GM19455 (cell line): ENCODE data around the gene CYP1B1.
"Not testable (repeated sequence)": the region's sequence is repeated elsewhere in the genome, so short reads cannot be mapped to it uniquely, and the experiment has no call there.

Experiments
- ATAC-seq: cut with Tn5 transposase; IDR thresholded peaks from one replicate; pipeline ENCODE4 v1.9.1; 2021; ENCODE audit not compliant: unreplicated experiment

Gene CYP1B1

GRCh38 chr2:38099099-38100028 is 23.4 kb upstream of the CYP1B1 start:
- no peak for ATAC-seq

GRCh38 chr2:38098421-38099098 is 22.6 kb upstream of the CYP1B1 start:
- no peak for ATAC-seq

- ATAC-seq: no peak
Observed at GRCh38 chr2:38097988-38098385, 22.0 kb upstream of the CYP1B1 start.

- no peak for ATAC-seq
Observed at GRCh38 chr2:38097258-38097987, 21.5 kb upstream of the CYP1B1 start.

DNA sequence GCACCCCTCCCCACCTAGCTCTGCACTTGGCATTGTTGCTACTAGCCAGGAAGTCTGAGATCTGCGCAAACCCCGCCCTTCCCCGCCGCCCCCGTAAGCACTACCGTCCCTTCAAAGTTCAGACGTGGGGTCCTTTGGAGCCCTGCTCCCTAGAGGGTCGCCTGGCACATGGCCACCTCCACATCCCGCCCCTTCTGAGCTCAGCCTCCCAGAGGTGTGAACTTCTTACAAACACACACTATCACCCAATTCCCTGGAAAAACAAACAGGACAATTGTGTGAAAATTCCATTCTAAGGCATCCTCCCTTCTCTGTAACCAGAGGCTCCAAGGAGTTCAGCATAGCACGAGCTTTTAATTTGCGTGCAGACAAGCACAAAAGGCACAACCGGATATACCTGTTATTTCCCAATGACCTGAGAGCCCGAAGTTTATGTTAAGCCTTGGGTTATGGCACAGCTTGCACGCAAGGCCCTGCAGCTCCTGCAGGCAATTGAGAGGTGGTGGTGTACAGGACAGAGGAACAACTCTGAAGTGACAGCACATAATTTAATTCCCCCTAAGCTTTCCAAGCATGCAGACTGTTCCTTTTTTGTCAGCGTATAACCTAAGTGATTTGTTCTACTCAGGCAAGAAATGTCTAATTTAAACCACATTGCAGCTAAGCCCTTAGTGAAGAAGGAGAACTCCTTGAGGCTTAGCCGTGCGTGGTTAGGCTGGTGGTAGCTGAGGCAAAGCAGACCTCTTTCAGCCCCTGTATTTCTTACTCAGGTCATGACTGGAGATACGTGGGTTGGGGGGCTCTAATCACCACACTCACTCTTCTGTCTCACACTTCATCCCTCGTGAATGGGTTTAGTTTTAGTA is 20.3 kb upstream of the CYP1B1 start:
- no peak for ATAC-seq

- ATAC-seq: no peak
Observed at GRCh38 chr2:38095079-38095995, 19.4 kb upstream of the CYP1B1 start.

DNA sequence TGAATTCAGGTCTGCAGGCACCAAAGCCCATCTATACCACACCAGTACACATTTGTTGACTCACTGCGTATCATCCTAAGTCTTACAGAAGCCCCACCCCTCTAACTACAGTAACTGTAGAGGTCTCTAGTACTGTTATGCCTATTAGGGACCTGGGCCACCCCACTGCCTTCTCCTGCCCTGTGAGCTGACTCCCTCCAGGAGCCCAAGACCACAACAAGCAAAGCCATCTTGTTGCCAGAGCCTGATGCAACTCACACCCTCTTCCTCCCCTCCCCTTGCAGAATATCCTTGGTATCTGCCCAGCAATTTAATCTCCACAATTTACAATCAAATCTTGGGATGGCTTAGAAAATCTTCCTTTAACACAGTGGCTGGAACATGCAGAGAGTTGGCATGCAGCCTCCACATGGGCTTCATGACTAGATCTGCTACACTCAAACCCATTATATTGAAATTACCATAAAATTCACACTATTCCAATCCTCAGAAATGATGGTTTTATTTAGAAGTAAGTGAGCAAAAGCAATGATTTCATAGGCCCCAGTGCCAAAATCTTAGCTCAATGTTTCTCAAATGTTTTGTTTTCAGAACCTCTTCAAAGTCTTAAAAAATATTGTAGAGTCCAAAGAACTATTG is 17.7 kb upstream of the CYP1B1 start:
- no peak for ATAC-seq

DNA sequence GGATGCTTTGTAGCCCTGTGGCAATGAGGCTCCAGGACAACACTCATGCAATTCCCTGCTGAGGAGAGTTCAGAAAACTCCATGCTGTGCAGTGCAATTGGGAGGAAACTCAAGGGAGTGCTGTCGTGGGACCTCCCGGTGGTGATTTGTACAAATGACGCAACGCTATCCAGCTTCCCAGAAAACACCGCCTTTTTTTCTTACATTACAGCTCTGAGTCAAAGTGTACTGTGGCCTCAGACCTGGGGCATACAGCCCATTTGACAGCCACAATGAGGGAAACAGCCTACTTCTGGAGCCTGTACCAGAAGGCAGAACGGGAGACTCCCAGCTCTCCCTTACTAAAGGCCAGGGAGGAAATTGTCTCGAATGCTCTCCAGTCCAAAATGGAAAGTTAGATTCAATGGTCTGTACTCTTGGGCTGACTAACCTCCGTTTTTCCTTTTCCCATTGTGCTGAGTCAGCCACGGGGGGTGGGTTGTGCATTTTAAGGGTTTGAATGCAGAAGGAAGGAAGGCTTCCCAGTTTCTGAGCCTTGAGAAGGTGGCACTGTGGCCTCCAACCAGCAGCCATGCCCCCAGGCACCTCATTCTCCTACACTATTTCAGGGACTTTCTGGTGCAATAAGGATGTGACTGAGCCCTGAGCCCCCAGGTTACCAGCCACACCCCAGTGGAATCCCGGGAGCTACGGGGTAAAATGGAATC is 16.4 kb upstream of the CYP1B1 start:
- no peak for ATAC-seq

GRCh38 chr2:38091760-38092159 is 15.8 kb upstream of the CYP1B1 start:
- ATAC-seq: no peak

- no peak for ATAC-seq
Observed at GRCh38 chr2:38090928-38091327, 15.0 kb upstream of the CYP1B1 start.

DNA sequence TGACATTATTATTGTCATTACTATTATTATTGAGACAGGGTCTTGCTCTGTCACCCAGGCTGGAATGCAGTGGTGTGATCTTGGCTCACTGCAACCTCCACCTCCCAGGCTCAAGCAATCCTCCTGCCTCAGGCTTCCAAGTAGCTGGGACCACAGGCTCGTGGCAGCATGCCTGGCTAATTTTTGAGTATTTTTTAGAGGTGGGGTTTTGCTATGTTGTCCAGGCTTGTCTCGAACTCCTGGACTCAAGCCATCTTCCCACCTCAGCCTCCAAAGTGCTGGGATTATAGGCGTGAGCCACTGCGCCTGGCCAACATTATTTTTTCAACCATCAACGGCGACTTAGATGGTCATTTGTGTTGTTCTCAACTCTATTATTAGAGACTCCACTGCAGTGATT is 14.3 kb upstream of the CYP1B1 start:
- ATAC-seq: not testable (repeated sequence)

DNA sequence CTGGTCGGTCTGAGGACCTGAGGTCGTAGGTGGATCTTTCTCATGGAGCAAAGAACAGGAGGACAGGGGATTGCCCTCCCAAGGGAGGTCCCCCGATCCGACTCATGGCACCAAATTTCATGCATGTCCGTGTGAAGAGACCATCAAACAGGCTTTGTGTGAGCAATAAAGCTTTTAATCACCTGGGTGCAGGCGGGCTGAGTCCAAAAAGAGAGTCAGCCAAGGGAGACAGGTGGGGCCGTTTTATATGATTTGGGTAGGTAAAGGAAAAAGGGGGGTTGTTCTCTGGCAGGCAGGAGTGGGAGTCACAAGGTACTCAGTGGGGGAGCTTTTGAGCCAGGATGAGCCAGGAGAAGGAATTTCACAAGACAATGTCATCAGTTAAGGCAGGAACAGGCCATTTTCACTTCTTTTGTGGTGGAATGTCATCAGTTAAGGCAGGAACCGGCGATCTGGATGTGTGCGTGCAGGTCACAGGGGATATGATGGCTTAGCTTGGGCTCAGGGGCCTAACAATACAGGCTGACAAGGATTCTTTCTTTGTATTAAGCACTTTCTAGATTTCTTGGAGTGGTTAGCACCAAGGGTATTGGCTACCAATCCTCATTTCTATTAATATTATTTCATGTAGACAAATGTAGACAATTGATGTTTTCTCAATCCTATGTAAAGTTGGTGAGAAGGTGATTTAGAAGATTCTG is 10.2 kb upstream of the CYP1B1 start:
- ATAC-seq: not testable (repeated sequence)

- not testable (repeated sequence) for ATAC-seq
Observed at GRCh38 chr2:38084556-38084955, 8.6 kb upstream of the CYP1B1 start.

DNA sequence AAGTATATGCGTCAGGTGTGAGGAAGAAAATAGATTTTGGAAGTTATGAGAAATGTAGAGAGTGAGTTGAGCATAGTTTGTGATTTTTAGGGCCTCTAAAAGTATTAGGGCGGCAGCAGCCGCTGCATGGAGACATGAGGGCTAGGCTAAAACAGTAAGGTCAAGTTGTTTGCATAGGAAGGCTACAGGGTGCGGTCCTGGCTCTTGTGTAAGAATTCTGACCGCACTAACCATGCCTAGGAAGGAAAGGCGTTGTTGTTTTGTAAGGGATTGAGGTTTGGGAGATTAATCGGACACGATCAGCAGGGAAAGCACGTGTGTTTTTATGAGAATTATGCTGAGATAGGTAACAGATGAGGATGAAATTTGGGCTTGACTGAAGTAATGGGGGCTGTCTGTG is 6.8 kb upstream of the CYP1B1 start:
- ATAC-seq: not testable (repeated sequence)

GRCh38 chr2:38080346-38080745 is 4.4 kb upstream of the CYP1B1 start:
- no peak for ATAC-seq

DNA sequence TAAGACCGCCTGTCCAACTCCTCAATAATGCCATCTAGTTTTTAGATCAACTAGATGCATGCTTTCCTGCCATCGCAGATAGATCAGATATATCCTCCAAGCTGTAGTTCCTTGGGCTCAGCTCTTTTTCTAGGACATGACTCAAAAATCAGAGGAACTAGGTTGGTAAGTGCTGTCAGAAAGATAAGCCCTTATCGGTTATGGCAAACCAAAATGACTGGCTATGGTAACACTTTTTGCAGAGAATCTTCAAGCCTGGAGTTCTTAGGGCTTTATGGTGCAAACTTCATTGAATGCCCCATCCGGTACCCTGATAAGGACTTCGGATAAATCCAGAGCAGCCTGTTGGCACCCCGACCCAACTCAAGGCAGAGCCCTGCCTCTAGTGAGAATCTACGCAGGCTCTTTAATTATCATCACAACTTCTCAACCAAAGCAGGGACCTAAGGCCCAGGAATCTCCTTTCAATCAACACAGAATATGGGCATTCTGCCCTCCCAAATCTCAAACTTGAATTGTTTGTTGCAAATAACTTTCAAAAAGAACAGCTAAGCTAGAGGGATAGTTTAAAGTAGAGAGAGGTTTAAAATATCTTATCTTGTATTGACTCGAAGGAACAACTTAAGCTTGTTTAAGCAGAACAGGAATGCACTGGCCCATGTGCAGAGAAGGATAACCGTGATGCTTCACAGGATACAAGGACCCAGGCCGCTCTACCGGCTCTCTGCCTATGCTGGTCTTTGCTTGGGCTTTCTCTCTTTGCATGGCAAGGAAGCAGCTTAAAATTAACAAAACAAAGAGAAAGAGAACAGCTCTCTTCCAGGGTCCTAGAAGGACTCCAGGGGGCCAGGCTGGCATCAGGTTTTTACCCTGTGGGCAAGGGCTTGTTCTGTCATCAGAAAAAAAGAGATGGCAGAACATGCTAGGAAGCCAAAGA is 3.4 kb upstream of the CYP1B1 start:
- no peak for ATAC-seq

DNA sequence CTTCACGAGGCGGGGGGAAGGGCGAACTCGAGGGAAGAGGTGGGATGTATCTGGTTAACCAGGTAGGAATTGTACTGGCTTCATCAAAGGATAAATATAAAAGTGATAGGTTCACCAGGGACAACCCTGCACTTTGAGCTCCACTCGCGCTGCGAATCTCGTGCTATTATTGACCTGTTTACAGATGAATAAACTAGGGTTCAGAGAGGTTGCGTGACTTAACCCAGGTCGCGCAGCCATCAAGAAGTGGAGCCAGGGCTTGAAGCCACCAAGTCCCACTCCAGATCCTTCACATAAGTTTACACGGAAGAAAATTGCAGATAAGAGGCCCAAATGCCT is 1.4 kb upstream of the CYP1B1 start:
- ATAC-seq: no peak
